Neural cell (in vitro differentiated cells): ENCODE measurements around the gene MRNIP.

Experiments
- CTCF ChIP-seq: fragments of 450-650 bp; IDR thresholded peaks from 2 replicates; pipeline ENCODE4 v1.5.1; 2014; ENCODE audit warnings: antibody characterized with exemption, mild to moderate bottlenecking, moderate library complexity; ENCODE audit not compliant: poor library complexity, severe bottlenecking
- EP300 ChIP-seq: fragments of 450-650 bp; conservative IDR thresholded peaks from 2 replicates; pipeline ENCODE4 v1.6.1; 2014; ENCODE audit warnings: antibody characterized with exemption, mild to moderate bottlenecking, moderate library complexity; ENCODE audit not compliant: poor library complexity, severe bottlenecking
- POLR2AphosphoS5 ChIP-seq: IDR thresholded peaks from 2 replicates; pipeline ENCODE4 v1.6.1; 2012
- RAD21 ChIP-seq: fragments of 450-650 bp; conservative IDR thresholded peaks from 2 replicates; pipeline ENCODE4 v1.6.1; 2014; ENCODE audit warnings: antibody characterized with exemption, mild to moderate bottlenecking, moderate library complexity
- TAF1 ChIP-seq: IDR thresholded peaks from 2 replicates; pipeline ENCODE4 v1.6.1; 2012; ENCODE audit warnings: low read depth

DNA sequence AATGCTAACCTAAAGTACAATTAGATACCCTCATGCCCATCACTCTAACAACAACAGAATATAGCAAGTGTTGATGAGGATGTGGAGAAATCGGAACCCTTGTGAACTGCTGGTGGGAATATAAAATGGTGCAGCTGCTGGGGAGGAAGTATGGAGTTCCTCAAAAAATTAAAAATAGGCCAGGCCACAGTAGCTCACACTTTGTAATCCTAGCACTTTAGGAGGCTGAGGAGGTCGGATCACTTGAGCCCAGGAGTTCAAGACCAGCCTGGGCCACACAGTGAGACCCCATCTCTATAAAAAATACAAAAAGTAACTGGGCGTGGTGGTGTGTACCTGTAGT, 18.0 kb upstream of the MRNIP start:
- no peak for TF ChIP-seq POLR2AphosphoS5
- no peak for TF ChIP-seq CTCF
- TF ChIP-seq TAF1, result no peak
- TF ChIP-seq EP300, result no peak
- no peak for TF ChIP-seq RAD21
